Natural killer cell (primary cell): ENCODE measurements around the gene POLR1C. TPM values are rescaled to one million over a fixed set of nuclear protein-coding genes. Genes with fewer than 3 reads are reported as not detected.

Experiments
- ATAC-seq, 3 donors: fragments of 150-1000 bp in 2 of 3; fragments of 200-7000 bp in 1 of 3; cut with Tn5 transposase; 1 replicate in 1 of 3; 2 replicates in 2 of 3; pipeline ENCODE4 v1.10.0; 2021; ENCODE audit warnings: mild to moderate bottlenecking in 2 of 3, moderate library complexity in 2 of 3
- DNase-seq, 2 donors: peaks; one replicate each; pipeline versions ENCODE4 v3.0.0 to v3.0.0-alpha.2; 2013 to 2021; ENCODE audit warnings: mixed read lengths in 1 of 2
- H3K27ac ChIP-seq: one replicate; pipeline ENCODE4 v1.5.1; 2013; ENCODE audit warnings: mild to moderate bottlenecking, low read length
- H3K27me3 ChIP-seq: one replicate; pipeline ENCODE4 v1.6.1; 2013; ENCODE audit warnings: low read length; ENCODE audit not compliant: control insufficient read depth, insufficient read depth
- H3K36me3 ChIP-seq: one replicate; pipeline ENCODE4 v1.6.1; 2013; ENCODE audit warnings: low read length; ENCODE audit not compliant: control insufficient read depth, insufficient read depth
- H3K4me1 ChIP-seq: one replicate; pipeline ENCODE4 v1.6.1; 2013; ENCODE audit warnings: low read length; ENCODE audit not compliant: control insufficient read depth, insufficient read depth
- H3K4me3 ChIP-seq: one replicate; pipeline ENCODE4 v1.5.1; 2013; ENCODE audit warnings: low read length
- H3K9me3 ChIP-seq: one replicate; pipeline ENCODE4 v1.6.1; 2013; ENCODE audit warnings: low read length; ENCODE audit not compliant: control insufficient read depth, insufficient read depth
- H3K27ac Mint-ChIP-seq, 2 donors: one replicate each; pipeline ENCODE4 v1.8.0; 2022; ENCODE audit warnings: mild to moderate bottlenecking in 2 of 2, mixed read lengths in 2 of 2, moderate library complexity in 1 of 2
- H3K27me3 Mint-ChIP-seq, 2 donors: one replicate each; pipeline ENCODE4 v1.8.0; 2022; ENCODE audit warnings: low read depth in 2 of 2, mixed read lengths in 2 of 2
- H3K36me3 Mint-ChIP-seq: one replicate; pipeline ENCODE4 v1.8.0; 2022; ENCODE audit warnings: mixed read lengths
- H3K4me1 Mint-ChIP-seq, 2 donors: one replicate each; pipeline ENCODE4 v1.8.0; 2022; ENCODE audit warnings: mixed read lengths in 2 of 2
- H3K4me3 Mint-ChIP-seq: one replicate; pipeline ENCODE4 v1.8.0; 2022; ENCODE audit warnings: mild to moderate bottlenecking, moderate library complexity, mixed read lengths
- H3K9me3 Mint-ChIP-seq, 2 donors: one replicate each; pipeline ENCODE4 v1.8.0; 2022; ENCODE audit warnings: mixed read lengths in 2 of 2
- WGBS: methylation state at CpG from one replicate; pipeline ENCODE4 v1.1.7; 2013; ENCODE audit warnings: missing lambda C conversion rate; ENCODE audit not compliant: insufficient coverage; 5-methylcytosine and 5-hydroxymethylcytosine counted together
- intact Hi-C: fragments of 100-400 bp; cut with micrococcal nuclease; formaldehyde crosslinking; loops from one replicate; pipeline ENCODE4 v1.14.2; 2022
- total RNA-seq, 4 donors: library from RNA; stranded (reverse); fragments of 120-200 nt in 1 of 4; gene quantifications; one replicate each; pipeline versions ENCODE4 v1.2.3 to v1.2.4, GENCODE V29; 2013 to 2022
- TF ChIP-seq, protein P1 (sequence below): fragments of 200-600 bp; IDR thresholded peaks from one replicate; pipeline ENCODE4 v1.8.0; 2022; ENCODE audit warnings: antibody characterized with exemption

The POLR1C gene
- total RNA-seq, 3 donors from 2014 or later (not counting 1 experiment from before 2014, with no cell fraction given), result 22.3 to 29.3 (median 25.8) TPM

DNA sequence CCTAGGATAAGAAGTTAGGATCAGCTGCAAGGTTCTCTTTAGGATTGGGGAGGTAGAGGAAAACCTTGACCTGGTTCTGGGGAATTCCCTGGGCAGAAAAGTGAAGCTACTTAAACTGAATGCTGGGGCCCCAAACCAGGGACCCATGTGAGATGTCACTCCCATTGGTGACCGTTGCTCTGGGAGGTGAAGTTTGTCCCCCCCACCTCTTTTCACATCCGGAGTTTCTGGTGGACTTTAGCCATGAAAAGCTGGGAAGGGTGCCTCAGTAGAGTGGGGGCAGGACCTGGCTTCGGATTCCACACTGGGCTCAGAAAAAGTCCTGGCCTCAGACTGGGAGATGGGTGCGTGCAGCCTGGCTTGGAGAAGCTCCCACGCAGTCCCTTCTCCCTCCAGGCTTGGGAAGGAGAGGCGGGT, 26.4 kb upstream of the POLR1C start:
- 98% methylated on average over 6 of the region's 6 CpGs for WGBS
- intact Hi-C loops, result no loop called here
- ATAC-seq (no peak), DNase-seq (no peak)
- H3K4me1 ChIP-seq, result peaks cover 14% of the 10 kb centered on the region
- no peaks in the 10 kb centered on the region for H3K9me3 ChIP-seq
- Mint-ChIP-seq H3K9me3 (no peaks in the 10 kb centered on the region), H3K4me1 (peaks cover 15 to 24% of the 10 kb centered on the region in 2 donors), H3K27me3 (no peaks in the 10 kb centered on the region), H3K36me3 (no peaks in the 10 kb centered on the region), H3K27ac (no peak overlapping the region), H3K4me3 (no peak overlapping the region)
- H3K27me3 ChIP-seq, result no peaks in the 10 kb centered on the region
- H3K4me3 ChIP-seq, result no peak overlapping the region
- H3K27ac ChIP-seq, result no peak overlapping the region
- TF ChIP-seq, protein P1, sequence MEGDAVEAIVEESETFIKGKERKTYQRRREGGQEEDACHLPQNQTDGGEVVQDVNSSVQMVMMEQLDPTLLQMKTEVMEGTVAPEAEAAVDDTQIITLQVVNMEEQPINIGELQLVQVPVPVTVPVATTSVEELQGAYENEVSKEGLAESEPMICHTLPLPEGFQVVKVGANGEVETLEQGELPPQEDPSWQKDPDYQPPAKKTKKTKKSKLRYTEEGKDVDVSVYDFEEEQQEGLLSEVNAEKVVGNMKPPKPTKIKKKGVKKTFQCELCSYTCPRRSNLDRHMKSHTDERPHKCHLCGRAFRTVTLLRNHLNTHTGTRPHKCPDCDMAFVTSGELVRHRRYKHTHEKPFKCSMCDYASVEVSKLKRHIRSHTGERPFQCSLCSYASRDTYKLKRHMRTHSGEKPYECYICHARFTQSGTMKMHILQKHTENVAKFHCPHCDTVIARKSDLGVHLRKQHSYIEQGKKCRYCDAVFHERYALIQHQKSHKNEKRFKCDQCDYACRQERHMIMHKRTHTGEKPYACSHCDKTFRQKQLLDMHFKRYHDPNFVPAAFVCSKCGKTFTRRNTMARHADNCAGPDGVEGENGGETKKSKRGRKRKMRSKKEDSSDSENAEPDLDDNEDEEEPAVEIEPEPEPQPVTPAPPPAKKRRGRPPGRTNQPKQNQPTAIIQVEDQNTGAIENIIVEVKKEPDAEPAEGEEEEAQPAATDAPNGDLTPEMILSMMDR, result no peak
- H3K36me3 ChIP-seq, result no peaks in the 10 kb centered on the region

DNA sequence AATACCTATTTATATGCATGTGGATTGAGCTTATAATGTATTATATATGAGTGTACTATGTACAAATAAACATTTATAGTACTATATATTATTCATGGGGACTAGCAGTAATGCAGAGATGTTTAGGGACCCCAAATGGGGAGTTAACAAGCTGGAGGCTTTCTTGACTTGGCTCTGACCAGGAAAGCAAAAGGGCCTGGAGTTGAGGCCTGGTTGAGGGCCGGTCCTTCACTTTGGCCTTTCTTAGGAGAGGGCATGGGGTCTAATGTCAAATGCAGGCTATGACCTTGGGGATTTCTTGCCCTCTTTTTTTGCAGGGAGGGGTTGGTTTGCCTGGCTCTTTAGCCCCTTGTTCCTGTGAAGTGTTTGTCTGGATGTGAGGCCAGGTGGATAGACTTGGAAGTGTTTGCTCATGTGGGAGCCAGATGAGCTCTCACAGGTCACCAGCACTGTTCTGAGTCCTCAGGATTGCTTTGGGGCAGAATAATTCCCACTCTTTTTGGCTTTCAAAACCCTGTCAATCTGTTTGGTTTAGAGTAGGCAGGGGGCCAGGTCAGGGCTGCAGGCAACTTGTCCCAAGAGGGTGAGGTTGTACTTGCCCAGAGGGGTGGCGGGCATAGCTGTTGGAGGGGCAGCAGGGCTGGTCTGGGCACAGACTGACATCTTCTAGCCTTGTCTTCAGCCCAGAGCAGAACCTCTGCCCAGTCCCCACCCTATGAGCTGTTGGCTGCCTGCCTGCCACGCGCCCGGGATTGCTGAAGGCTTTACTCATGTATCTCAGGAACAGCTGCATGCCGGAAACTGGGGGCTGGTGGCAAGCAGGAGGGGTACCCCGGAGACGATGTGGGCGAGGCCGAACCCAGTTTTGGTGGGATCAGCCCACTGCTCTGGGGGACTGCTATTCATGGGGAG, 24.9 kb upstream of the POLR1C start:
- 98% methylated on average over 10 of the region's 10 CpGs for WGBS
- Mint-ChIP-seq H3K27me3 (no peaks in the 10 kb centered on the region), H3K9me3 (no peaks in the 10 kb centered on the region), H3K27ac (peak overlapping the region in 1 of 2 donors; percentile 28), H3K4me1 (peaks cover 20 to 29% of the 10 kb centered on the region in 2 donors), H3K4me3 (no peak overlapping the region), H3K36me3 (no peaks in the 10 kb centered on the region)
- peaks cover 19% of the 10 kb centered on the region for H3K4me1 ChIP-seq
- no peak overlapping the region for H3K27ac ChIP-seq
- no peak overlapping the region for H3K4me3 ChIP-seq
- intact Hi-C loops, result no loop called here
- DNase-seq (no peak), ATAC-seq (no peak)
- H3K9me3 ChIP-seq, result no peaks in the 10 kb centered on the region
- H3K27me3 ChIP-seq, result no peaks in the 10 kb centered on the region
- H3K36me3 ChIP-seq, result no peaks in the 10 kb centered on the region
- TF ChIP-seq, protein P1, result no peak

DNA sequence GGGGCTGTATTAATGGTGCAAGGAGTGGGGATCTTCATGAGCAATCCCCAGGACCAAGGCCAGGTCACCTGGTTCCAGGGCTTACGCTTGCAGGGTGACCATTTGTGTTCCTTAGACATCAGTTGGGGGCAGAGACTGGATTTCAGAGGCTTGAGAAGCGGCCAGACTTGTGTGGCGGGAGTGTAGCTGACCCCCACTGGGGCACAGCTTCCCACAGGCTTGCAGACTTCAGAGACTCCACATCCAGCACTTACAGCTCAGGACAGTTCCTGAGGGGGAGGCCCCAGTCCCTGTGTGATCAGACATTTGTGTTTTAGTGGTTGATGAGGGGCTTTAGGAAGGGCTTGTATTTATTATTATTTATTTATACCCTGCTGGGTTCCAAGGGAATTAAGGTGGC, 24.2 kb upstream of the POLR1C start:
- Histone ChIP-seq H3K27ac (no peak overlapping the region), H3K9me3 (no peaks in the 10 kb centered on the region), H3K4me1 (peaks cover 19% of the 10 kb centered on the region), H3K4me3 (no peak overlapping the region), H3K27me3 (no peaks in the 10 kb centered on the region), H3K36me3 (no peaks in the 10 kb centered on the region)
- WGBS, result 94% methylated on average over 3 of the region's 3 CpGs
- no peak for ATAC-seq
- Mint-ChIP-seq H3K4me1 (peaks cover 20 to 29% of the 10 kb centered on the region in 2 donors), H3K4me3 (no peak overlapping the region), H3K27me3 (no peaks in the 10 kb centered on the region), H3K27ac (peak overlapping the region; percentile 1 to 28), H3K9me3 (no peaks in the 10 kb centered on the region), H3K36me3 (no peaks in the 10 kb centered on the region)
- TF ChIP-seq, protein P1, result no peak
- intact Hi-C loops, result no loop called here
- DNase-seq, result no peak
